GM18909 (cell line): ENCODE measurements around the gene IQCH.

ENCODE experiments used
- ATAC-seq: cut with Tn5 transposase; IDR thresholded peaks from one replicate; pipeline ENCODE4 v1.9.1; 2021; ENCODE audit warnings: mild to moderate bottlenecking; ENCODE audit not compliant: unreplicated experiment, poor library complexity

Gene IQCH

DNA sequence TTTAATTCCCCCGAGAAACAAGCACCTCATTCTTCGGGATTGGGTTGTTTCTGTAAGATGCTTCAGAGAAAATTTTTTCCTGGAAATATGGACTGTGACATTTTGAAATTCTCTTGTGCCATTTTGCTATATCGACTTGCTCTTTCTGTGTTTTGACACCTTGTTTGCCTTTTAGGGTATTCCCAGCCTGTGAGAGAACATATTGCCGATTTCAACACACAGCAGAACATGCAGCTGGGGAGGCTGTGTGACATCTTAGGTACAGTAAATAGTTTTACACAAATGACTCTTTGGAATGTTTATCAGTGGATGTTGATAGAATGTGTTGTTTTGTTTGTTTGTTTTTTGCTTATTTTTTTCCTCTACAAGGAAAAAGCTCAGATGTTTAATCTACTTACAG is 130.2 kb downstream of the IQCH start:
- ATAC-seq: no peak

DNA sequence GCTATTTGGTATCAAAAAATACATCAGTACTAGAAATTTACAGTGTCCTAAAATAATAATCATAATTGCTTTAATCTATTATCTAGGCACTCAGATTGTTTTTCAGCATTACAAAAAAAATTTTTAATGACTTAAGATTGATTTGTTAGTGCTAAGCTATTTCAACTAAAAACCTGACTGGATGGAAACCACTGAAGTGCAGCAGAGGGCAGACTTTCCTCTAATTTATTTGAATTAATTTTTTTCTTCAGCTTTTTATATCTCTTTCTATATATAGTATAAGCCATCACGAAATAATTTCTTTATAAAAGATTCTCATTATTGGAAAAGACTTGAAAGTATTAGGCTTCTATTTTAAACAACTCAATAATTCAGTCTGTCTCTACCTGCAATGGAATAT is 131.4 kb downstream of the IQCH start:
- no peak for ATAC-seq

DNA sequence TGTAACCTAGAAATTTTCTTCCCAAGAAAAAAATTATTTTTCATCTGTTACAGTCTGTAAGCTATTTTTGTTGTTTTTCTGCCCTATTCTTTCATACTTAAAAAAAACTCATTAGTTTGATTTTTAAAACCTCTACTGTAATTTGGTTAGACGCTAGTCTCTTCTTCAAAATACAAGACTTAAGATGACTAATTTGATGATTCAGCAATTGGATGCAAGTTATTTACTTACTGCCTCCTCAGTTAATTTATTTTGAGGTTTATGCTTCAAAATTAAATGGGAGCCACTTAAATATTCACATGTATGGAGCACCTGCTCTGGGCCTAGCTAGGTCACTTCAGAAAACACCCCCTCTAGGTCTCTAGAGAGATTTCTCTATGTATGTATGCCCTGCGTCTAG is 132.4 kb downstream of the IQCH start:
- ATAC-seq: no peak

DNA sequence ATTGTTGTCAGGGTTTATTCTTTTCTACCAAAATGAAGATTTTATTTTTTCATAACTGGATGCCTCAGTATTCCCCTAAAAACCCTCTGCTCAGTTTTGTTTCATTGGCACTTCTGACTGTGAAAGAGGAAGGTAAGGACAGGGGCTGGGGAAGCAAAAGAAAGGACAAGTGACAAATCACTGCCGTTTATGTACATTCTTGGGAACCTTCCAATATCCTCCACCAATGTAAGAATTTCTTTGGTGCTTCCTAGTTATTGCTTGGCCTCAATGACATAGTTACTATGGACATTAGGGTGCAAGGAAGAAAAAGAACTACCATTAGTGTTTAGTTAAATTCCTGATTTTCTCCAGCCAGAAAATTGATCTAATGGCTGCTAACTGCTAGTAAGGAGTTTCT is 135.4 kb downstream of the IQCH start:
- no peak for ATAC-seq

DNA sequence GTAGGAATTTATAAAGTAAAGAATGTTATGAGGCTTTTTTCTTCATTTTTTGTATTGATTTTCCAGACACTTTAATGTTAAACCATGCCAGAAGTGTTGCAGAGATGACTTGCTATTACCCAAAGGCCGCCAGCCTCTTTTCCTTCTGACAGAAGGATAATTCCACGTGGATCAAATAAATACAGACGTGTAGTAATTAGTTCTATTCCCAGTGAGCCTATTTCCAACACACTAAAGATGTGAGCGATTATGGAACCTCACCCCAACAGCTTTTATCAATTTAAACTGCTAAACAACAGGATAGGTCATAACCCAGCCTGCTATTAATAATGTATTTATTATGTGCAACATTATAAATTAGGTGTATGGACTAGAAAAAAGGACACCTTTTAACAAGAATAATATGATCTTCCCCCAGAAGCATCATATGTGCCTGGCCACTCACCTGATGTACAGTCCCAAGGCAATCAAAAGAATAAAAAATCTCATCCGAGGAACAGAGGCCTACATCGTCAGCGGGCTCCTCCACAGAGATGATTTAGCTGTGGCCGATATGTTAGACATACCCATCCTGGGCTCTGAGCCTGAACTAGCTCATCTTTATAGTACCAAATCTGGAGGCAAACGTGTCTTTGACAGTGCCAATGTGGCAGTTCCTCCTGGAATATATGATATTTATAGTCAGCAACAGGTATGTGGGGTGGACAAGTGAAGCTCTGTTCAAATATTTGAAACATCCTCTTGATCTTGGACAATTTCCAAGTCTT is 140.5 kb downstream of the IQCH start:
- ATAC-seq: no peak

DNA sequence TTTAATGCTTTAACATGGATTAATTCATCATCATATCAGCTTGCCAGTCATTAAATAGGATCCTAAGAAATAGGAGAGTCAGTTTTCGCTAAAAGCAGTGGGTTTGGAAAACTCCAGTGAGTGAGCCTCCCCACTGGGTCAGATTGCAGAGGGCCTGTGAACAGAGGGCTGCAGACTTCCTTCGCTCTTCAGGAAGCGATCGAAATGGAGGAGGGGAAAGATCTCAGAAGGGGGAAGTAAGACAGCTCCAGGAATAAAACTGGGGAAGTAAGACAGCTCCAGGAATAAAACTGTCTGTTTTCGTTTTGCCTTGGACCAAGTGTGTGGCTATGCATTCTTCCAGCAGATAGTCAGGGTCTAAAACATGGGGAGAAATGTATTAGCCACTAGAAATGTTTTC is 141.5 kb downstream of the IQCH start:
- ATAC-seq: no peak

DNA sequence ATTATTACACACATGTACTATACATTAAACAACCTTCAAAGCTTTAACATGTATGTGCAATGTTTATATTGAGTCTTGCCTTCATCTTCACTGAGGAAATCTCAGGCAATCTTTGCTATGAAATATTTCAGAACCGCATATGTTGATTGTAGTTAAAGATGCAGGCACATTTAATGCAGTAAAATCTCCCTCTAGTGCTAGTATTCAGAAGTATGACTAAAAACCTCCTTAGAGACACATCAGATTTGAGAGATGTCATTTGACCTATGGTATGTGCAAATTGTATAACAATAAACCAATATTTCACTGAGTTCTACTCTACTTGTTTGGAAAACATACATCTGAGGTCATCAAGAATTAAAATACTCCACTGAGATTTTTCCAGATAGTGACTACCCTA is 142.6 kb downstream of the IQCH start:
- no peak for ATAC-seq

DNA sequence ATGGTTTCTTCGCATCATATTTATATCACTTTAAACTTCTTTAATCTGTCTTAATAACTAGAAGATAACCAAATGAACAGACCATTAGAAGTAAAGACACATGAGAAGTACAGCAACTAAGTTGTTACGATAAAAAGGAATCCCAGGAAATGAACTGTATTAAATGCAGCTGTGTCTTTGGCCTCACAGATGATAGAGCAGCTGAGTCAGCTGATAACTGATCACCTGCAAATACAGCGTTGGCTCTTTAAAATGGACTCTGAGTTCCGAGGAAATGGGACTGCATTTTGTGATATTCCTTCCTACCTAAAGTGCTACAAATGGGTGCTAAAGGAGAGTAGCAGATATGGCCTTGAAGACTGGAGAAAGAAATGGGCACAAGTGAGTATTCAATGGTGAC is 145.3 kb downstream of the IQCH start:
- ATAC-seq: no peak

DNA sequence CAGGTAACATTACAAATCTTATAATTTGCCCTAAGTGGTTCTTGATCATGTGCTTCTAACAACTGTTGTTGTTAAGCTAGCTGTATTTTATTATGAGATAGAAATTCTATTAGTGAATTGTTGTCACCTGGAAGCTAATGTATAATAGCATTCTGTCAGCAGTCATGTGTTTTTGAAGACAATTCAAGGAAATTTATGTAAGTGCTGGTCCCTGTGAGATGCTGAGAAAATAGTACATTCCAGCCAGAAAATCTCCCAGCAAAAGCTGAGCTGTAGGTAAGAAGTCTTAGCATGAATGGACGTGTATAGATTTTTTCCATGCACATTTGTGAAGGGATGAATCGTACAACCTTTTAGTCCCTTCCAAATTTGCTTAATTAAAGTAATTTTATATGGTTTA is 146.3 kb downstream of the IQCH start:
- no peak for ATAC-seq

DNA sequence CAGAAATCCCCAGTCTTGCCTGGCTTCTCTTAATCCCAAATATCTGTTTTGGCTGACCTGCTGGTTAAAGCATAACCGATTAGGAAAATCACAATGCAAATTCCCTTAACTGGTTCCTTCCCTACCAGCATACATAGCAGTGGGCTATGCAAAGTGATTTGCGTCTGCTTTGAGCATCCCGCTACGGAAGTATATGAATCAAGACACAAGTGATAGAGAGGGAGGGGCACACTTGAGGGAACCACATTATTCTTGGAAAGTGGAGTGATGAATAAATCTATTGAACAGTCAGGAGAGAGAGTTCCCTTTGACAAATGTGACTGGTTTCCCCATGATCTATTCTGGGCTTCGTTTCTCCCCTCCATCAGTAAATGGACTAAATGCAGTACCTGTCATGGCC is 146.8 kb downstream of the IQCH start:
- no peak for ATAC-seq

DNA sequence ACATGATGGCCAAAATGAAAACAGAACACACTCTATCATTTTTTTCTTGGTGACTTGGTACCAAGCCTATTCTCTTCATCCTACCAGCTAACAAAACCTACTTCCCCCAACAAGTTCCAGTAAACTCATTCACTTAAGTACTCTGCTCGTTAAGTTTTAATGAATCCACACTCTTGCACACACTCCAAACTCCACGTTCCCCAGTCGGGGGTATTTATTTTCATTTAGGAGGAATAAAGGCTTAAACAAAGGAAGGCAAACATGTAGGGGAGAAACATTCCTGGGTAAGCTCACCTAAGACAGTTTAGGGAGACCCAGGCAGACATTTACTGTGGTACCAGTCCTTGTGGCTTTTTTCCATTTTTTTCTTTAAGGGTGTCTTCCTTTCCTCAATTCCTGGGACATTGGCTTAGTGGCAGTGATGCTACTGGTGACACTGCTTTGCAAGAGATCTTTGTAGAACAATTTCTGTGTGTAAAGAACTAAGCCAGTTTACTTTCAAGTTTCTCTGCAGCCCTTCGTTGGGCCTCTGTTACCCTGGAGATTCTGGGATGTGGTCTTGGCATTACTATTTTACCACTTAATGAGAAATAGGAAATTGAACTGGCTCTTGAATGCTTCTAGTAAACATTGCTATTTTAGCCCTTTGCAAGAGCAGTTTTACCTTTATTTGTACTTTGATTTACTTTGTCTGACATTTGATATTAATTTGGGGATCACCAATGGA is 149.0 kb downstream of the IQCH start:
- ATAC-seq: no peak

DNA sequence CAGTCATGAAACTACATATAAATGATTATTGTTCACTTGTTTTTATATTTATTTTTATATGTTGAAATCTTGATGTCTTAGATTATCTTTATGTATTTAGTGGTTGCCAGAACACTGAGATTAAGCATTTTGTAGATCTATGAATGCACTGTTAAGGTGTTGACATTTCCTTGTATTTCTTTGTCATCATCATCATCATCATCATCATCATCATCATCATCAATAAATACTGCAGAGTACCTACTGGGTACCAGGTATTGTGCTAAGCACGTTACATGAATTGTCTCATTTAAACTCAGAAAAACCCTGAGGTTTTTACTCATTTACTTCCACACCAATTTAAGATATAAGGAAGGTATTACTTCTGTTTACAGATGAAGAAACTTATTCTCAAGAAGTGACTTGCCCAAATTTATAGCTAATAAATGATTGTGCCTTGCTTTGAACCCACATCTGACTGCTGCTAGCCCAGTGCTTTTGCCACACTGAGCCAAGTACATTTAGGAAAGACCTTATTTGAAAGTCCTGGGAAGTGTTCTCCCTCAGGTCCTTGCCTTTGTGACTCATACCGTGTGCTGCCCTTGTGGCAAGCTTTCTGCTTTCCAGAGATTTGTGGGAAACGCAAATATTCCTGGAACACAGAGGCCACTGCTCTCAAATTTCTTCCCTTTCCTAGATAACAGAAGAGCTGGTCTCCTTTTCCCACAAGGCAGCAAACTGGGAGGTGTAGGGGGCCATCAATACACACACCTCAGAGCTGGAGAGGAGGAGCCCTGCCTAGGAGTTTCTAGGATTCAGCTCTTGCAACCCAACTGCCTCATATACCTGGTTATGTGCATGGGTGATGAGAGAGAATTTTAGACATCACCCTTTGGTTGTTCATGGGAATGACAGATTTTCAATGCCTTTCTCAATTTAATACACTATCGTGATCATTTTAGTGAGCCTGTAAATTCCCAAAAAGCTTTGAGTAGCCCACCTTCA is 150.9 kb downstream of the IQCH start:
- no peak for ATAC-seq

DNA sequence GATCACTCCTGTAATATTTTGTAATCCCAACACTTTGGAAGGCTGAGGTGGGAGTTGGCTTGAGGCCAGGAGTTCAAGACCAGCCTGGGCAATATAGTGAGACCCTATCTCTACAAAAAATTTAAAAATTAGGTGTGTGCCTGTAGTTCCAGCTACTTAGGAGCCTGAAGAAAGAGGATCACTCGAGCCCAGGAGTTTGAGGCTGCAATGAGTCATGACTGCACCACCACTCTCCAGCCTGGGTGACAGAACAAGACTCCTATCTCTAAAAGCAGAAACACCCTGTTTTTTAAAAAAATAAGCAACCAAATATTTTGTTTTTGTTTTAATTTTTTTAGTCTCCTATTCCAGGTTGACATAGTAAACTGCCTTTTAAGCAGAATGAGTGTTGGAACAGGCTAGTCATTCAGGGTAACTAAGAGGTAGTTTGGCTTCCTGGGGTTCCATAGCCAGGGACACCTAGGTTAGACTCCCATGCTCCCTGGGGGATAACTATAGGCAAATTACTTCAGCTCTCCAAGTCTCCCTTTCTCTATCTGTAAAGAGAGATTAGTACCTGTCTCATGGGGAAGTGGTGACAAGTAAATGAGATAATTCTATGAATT is 151.8 kb downstream of the IQCH start:
- no peak for ATAC-seq

DNA sequence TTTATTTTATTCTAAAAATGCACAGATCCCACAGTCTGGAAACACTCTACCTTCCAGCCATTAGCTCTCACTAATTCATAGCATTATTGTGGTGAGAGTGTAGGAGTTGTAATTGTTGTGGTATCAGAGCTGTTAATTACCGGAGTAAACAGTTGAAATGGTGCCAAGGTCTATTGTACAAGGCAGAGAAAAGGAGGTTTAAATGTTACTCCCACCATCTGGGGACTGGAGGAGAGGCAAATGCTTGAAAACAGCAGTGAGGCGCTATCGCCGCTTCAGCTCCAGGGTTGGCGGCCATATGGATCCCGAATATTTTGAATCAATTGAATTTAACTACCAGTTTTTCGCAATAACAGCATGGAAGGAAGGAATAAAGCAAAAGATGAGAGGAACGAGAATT is 153.2 kb downstream of the IQCH start:
- no peak for ATAC-seq

DNA sequence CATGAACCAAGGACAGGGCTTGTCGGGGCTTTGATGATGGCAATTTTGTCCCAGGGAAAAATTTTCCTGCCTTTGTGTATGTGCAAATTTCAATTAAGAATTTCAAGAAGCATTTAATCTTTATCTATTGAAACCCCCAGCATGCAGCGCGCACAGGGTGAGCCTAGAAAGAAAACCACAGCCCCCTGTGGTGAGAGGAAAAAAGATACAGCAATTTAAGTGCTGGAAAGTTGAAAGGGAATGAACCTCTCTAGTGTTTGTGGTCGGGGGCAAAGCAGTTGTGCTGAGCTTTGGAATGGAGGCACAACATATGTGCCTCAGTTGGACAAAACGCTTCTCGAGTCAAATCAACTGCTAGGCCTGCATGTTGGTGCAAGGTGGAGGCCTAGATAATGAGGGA is 154.6 kb downstream of the IQCH start:
- ATAC-seq: no peak

DNA sequence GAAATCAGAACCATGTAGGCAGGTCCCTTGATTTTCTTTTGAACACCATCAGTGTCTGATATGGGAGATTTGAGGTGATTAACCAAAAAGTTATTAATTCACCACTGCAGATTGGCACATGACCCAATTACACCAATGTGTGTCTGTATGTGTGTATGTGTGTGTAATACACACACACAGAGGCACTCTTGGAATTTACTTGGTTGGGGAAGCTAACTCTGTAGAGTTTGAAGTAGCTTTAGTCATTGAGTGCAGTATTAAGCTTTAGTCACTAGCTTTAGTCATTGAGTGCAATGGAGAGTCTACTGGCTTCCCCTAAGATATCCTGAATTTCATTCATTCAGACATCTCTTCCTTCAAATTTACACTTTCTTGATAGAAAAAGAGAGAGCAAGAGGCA is 156.9 kb downstream of the IQCH start:
- ATAC-seq: no peak

DNA sequence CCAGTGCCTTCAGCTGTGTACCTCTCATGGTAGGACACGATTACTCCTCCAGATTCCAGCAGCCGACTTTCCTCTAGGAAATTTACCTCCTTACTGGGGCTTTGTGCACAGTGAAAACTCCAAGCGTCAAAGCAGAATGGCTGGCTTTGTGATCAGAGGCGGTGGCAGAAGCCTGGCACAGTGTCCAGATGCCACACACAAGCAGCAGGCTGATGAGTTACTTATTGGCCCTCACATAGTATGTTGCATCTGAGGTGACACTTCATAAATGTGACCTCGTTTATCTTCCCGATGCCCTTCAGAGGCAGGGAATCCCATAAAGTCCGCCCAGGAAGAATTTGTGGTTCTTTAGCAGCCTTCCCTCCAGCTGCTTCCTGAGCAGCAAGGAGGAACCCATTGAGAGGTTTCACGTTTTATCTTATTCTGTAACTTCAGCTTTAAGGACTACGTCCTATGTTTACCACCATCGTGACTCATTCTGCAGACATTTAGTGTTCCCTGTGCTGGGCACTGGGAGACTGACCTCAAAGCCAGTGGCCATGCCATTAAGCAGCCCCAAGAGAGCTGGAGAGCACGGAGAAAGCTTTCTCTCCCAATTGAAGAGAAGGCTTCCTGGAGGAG is 159.3 kb downstream of the IQCH start:
- ATAC-seq: no peak

DNA sequence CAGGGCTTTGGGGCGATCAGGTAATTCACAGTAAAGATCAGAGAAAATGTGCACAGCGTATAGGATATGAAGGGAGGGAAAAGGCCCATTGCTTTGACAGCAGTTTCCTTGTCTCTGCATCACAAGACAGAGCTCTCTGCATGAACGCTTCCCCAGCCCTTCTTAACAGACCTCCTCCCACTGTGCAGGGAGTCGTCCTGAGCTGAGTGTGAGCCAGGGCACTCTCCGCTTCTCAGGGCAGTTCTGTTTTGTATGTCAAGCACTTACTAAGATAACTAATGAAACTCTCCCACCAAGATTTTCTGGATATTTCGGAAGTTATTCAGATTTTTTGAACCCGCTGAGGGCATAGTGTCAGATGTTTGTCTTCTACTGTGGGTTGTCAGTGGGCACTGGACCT is 160.6 kb downstream of the IQCH start:
- no peak for ATAC-seq

DNA sequence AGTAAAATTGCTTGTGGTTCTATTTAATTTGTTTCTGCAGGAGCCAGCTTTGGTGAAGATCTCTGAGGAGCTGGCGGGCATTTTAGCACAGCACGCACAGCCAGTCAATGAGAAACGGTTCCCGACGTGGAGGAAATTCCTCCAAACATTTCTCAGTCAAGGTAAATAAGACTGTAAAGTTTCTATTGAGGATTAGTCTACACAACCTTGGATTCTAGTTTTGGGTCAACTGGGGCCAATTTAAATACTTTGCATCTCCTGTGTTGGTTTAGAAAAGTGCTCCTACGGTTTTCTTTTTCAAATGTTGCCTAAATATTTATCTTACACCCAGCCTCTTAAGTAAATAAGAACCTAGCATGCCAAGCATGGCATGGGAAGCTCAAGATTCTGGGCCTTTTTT is 162.3 kb downstream of the IQCH start:
- ATAC-seq: no peak

DNA sequence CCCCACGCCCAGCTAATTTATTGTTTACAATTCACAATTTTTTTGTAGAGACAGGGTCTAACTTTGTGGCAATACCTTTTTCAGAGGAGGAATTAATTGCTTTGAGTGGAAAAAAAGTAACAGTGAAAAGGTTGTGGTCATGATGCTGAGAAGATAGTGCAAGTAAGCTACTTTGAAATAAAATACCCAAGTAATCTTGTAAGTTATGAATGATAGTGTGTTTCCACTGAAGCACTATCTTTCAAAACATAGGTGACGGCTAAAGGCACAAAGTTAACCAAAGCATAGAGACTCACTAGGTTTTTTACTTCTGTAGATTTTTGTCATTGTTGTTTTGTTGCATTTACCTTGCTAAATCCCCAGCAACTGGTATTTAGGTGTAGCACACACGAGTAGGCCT is 165.1 kb downstream of the IQCH start:
- no peak for ATAC-seq
